GM19467 (cell line): ENCODE data around the gene C8G.

Experiments used
- ATAC-seq: cut with Tn5 transposase; IDR thresholded peaks from one replicate; pipeline ENCODE4 v1.9.1; 2021; ENCODE audit warnings: mild to moderate bottlenecking, moderate library complexity; ENCODE audit not compliant: unreplicated experiment

C8G gene

DNA sequence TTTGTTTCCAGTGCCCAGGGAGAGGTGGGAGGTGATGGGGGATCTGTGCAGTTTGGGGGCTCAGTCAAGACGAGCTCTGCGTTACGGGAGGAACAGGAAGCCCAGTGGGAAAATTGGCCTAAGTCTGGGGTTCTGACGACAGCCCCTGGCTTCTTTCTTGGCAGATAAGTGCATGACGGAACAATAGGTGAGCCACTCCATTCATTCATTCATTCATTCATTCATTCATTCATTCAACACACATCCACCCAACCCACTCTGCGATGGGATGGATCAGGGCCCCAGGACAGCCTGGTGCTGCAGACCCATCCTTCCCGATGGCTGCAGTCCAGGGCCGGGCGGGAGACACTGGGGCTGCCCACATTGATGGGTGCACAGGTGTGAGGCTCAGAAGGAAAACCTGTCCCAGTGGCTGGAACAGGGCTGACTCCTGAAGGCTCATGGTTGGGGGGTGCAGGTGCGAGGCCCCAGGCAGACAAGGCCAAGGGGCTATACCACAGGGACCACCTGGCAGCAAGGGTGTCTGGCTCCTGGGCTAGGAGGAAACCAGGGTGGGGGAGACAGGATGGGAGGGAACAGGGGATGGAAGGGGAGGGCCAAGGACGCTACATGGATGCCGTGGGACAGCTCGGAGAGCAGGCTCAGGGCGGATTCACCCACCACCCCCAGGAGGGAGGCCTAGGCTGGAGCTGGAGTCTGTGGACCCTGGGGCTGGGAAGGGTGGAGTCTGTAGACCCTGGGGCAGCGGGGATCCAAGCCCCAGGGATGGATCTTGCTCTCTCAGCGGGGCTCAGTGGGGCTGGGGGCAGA lies 35.8 kb downstream of the C8G start:
- no peak for ATAC-seq

- ATAC-seq, result no peak
Observed at GRCh38 chr9:136981588-136982231, 36.7 kb downstream of the C8G start.

DNA sequence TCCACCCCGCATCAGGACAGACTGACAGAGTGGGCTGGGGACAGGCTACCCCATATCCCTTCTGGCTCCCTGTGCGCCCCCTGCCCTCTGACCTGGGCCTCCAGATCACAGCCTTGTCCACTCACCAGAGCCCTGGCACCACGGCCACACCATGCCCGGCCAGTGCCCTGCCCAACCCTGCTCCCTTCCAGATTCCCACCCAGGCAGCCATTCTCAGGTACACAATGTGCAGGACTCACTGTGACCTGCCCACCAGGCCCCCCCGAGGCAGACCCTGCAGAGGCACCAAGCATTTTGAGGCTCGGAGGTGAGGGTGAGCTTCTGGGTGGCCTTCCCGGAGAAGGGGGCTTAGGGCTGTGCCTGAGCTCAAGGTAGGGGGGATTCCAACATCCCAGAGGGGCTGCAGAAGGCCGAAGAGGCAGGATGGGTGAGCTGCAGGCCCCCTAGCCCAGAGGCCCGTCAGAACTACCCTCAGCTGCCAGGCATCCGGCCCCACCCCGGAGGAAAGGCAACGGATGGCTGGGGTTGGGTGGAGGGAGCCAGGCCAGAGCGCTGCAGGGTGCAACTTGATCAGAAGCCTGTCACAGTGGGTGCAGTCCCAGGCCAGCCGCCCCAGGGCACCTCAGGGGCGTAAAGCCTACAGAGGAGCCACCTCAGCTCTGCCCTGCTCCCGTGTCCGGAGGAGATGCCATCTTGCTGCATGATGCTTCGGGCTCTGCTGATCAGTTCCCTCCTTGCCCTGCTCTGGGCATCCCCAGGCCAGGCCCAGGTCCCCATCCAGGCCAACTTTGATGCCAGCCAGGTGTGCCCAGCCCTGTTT lies 37.4 kb downstream of the C8G start, which contains the start of gene LCNL1:
LCNL1 (plus strand) TSS at position 762 of the 820 bp plus-strand sequence. CDS start 594 bp downstream, outside the sequence.
- ATAC-seq, result no peak

- ATAC-seq, result no peak
Observed at GRCh38 chr9:136983167-136983566, 38.1 kb downstream of the C8G start.

DNA sequence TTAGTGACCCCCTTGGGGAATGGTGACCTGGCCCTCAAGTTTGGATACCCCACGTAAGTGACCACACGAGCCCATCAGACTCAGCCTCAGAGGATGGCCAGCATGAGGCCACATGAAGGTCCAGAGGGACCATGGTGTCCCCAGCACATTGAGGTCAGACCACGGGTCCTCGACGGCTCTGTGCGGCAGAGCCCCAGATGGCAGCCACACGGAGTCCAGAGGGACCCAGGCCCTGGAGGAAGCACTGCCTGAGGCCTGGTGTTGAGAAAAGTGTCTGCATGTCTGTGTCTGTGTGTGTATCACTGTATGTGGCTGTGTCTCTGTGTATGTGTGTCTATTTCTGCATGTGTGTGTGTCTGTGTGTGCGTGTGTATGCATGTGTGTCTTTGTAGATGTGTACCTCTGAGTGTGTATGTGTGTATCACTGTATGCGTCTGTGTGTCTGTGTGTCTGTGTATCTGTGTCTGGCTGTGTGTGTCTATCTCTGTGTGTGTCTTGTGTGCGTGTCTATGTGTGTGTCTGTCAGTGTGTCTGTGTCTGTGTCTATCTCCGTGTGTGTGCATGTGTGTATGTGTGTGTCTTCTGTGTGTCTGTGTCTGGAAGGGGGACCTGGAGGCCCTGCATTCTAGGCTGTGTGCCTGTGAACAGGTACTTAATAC lies 38.7 kb downstream of the C8G start:
- no peak for ATAC-seq

DNA sequence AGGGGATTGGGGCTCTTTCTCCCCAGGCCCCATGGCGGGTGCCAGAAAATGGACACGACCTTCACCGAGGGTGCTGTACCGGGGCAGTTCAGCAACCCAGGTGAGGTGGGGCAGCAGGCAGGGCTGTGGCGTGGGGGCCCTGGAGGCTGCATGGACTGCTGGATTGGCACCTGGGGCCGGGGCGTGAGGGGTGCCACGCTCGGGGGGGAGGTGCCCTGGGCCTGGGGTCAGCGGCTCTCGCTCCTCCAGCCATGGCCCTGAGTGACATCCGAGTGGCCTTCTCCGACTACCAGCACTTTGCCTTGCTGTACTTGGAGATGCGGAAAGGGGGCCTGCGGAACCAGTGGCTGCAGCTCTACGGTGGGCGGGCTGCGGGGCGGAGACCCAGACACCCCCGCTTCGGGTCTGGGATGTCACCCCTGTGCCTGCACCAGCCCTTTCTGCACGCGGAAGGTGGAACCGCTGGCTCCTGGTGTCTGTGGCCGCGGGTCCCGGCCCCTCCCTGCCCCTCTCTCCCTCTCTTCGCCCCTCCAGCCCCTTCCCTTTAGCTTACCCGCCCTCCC lies 39.5 kb downstream of the C8G start:
- no peak for ATAC-seq

GRCh38 chr9:136985027-136985602 lies 40.1 kb downstream of the C8G start:
- no peak for ATAC-seq

DNA sequence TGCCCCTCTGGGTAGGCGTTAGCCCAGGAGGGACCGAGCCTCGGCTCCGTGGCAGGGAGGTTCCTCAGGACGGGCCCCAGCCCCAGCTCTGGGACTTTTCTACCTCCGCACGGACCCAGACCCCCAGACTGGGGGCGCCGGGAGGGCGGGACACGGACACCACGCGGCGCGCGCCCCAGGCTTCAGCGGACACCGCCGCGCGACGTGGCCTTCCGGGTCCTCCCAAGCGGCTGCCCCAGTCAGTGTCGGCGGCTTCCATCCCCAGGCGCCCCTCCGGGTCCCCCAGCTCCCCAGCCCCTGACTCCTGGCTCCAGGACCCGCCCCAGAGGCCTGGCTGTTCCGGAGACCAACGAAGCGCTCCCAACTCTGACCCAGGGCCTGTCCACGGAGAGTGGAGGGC lies 40.8 kb downstream of the C8G start:
- ATAC-seq, result no peak

GRCh38 chr9:136988872-136989271 lies 43.8 kb downstream of the C8G start:
- ATAC-seq, result no peak

GRCh38 chr9:136990242-136990911 lies 45.3 kb downstream of the C8G start:
- ATAC-seq, result no peak

DNA sequence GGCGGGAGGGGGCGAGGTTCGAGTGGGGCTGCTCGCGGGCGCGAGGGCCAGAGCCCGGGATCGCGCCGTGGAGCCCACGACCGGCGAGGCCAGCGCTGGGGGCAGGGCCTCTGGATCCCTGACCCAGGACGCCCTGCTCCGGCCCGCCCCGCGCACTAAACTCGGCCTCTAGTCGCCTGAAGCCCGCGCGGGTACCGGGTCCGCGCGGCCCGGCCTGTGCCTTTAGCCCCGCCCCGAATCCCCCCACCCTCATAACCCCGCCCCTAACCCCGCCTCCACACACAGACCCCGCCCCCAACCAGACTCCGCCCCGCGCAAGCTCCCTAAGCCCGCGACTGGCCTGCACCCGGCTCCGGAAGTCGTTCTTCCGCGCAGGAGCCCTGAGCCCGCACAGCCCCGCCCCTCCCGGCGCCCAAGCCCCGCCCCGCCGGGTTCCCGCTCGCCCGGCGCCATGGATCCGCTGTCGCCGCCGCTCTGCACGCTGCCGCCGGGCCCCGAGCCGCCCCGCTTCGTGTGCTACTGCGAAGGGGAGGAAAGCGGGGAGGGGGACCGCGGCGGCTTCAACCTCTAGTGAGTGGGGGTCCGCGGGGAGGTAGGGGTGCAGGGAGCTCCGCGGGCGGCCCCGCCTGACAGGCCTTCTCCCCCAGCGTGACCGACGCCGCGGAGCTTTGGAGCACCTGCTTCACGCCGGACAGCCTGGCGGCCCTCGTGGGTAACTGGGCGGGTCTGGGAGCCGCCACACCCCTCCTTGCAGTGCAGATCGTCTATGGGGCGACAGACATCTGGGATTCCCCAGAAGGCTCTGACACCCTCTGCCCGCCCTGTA lies 47.2 kb downstream of the C8G start, which contains the start of gene PAXX:
PAXX (plus strand) TSS at position 430 of the 826 bp plus-strand sequence; CDS start at position 452, 22 bp downstream.
- ATAC-seq, result peak; percentile 64

DNA sequence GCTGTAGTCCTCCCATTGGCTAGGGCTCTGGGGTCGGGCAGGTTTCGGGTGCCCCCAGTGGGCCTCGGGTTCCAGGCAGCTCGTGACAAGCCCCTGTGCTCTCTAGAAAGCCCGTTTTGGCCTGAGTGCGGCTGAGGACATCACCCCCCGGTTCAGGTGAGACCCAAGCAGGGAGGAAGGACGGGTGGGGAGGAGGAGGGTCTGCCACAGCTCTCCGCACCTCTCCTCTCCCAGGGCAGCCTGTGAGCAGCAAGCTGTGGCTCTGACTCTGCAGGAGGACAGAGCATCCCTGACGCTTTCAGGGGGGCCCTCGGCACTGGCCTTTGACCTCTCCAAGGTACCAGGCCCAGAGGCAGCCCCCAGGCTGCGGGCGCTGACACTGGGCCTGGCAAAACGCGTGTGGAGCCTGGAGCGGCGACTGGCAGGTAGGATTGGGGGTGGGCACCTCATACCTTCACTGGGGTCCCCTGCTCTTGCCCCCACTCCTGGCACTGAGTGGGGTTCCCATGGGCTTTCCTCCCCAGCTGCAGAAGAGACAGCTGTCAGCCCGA lies 47.9 kb downstream of the C8G start:
- ATAC-seq, result no peak

DNA sequence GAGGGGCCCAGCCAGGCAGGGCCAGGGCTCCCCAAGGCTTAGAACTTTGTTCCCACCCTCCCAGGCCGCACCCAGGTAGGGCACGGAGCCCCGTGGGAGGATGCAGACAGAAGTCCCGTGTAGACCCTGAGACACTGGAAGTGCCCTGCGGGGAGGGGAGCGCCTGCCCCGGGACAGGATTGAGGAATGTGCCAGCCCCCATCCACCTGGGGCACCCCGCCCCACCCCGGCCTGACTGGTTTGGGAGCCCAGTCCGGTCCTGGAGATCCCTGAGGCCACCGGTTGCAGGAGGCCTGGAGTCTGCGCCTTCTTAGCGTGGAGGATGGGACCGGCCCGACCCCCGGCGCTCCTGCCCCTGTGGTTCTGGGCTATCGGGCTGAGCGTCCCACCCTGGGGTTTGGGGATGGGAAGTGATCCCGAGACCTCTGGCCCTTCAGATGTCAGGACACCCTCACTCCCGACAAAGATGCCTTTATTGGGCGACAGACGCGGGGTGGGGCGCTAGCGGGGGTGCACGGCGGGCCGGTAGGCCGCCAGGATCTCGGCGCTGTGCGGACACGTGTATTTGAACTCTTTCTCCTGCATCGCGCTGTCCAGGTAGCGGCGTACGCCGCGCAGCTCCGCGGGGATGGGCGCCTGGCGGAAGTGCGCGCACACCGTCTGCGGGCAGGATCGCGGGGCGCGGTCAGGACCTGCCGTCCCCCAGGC lies 49.3 kb downstream of the C8G start:
- no peak for ATAC-seq

GRCh38 chr9:136994888-136995230 lies 49.8 kb downstream of the C8G start:
- no peak for ATAC-seq

GRCh38 chr9:136995362-136995761 lies 50.3 kb downstream of the C8G start:
- ATAC-seq, result no peak

DNA sequence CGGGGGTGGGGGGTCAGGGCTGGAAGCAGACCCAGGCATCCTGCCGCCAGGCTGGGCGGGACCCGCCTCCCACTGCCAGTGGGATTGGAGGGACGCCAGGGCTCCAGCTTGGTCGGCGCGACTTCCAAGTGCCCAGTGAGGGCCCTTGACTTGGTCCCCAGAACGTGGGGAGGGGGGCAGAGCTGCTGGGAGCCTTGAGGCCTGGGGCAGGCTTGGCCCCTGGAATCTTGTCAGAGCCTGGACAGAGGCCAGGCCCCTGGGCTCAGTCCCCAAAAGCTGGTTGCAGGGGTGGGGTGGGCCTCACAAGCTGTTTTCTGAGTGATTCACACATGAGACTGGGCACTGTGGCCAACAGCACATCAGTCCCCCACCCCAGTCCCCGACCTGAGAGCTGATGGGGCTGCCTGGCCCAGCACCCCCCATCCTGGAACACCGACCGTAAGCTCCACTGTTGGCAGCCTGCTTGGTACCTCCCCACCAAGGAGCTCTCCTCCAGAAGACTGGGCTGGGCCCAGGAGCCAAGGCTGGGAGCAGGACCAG lies 50.8 kb downstream of the C8G start:
- no peak for ATAC-seq
